ENCODE measurements around the gene NAA60. TPM values are rescaled to one million over a fixed set of nuclear protein-coding genes. Genes with fewer than 3 reads are reported as not detected.

Gene NAA60
- polyA plus RNA-seq, 1 donor (not counting 4 experiments of a cell fraction or from before 2014, with no cell fraction given) = 30.3 TPM

DNA sequence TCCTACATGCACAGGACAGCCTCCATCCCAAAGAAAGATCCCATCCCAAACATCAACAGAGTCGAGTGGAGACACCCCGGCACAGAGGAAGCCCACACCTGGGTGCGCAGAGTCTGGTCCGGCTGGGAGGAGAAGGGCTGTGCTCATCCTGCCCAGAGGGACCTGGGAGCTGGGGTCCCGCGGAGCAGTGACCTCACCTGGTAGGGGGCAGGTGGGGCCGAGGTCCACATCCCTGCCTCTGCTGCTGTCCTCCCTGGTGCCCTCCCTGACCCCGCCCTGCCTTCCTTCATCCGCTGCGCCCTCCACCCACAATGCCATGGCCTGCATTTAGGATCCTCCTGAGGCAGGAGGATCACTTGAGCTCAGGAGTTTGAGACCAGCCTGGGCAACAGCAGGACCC is 48.9 kb downstream of the NAA60 start:
- no peak for DNase-seq (ENCODE audit: low read depth, low spot score)
- no peak overlapping the region for H3K4me3 ChIP-seq (ENCODE audit: control insufficient read depth in 2 of 3, extremely low read depth in 1 of 3, insufficient read depth in 2 of 3, low read depth in 1 of 3, low read length in 3 of 3)
- no peak overlapping the region for H3K4me2 ChIP-seq (ENCODE audit: control insufficient read depth, extremely low read depth, insufficient read depth, low read depth, low read length)
- no peaks in the 10 kb centered on the region for H3K79me2 ChIP-seq (ENCODE audit: control insufficient read depth, insufficient read depth, low read length)
- no peaks in the 10 kb centered on the region for H3K27me3 ChIP-seq (ENCODE audit: control insufficient read depth, extremely low read depth, insufficient read depth, low read length)
- TF ChIP-seq, protein P1, sequence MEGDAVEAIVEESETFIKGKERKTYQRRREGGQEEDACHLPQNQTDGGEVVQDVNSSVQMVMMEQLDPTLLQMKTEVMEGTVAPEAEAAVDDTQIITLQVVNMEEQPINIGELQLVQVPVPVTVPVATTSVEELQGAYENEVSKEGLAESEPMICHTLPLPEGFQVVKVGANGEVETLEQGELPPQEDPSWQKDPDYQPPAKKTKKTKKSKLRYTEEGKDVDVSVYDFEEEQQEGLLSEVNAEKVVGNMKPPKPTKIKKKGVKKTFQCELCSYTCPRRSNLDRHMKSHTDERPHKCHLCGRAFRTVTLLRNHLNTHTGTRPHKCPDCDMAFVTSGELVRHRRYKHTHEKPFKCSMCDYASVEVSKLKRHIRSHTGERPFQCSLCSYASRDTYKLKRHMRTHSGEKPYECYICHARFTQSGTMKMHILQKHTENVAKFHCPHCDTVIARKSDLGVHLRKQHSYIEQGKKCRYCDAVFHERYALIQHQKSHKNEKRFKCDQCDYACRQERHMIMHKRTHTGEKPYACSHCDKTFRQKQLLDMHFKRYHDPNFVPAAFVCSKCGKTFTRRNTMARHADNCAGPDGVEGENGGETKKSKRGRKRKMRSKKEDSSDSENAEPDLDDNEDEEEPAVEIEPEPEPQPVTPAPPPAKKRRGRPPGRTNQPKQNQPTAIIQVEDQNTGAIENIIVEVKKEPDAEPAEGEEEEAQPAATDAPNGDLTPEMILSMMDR (optimal IDR thresholded peaks at IDR 0.05 in 1 of 3, IDR thresholded peaks at IDR 0.05 in 1 of 3, conservative IDR thresholded peaks at IDR 0.05 in 1 of 3; ENCODE audit: extremely low read depth in 1 of 3, insufficient read depth in 2 of 3, low read length in 3 of 3) = no peak
- TF ChIP-seq EZH2 (IDR thresholded peaks at IDR 0.05; ENCODE audit: low read length) = no peak
- no peaks in the 10 kb centered on the region for H4K20me1 ChIP-seq (ENCODE audit: control insufficient read depth, extremely low read depth, insufficient read depth, low read length)
- H3K36me3 ChIP-seq (ENCODE audit: control insufficient read depth in 2 of 2, extremely low read depth in 1 of 2, insufficient read depth in 2 of 2, low read length in 2 of 2) = peaks cover under 1 to 10% of the 10 kb centered on the region in 2 experiments
- FAIRE-seq = no peak
- no peak overlapping the region for H2AFZ ChIP-seq (ENCODE audit: control insufficient read depth, low read length)
- no peaks in the 10 kb centered on the region for H3K9me1 ChIP-seq (ENCODE audit: control insufficient read depth, extremely low read depth, insufficient read depth, low read length)
- no peaks in the 10 kb centered on the region for H3K4me1 ChIP-seq (ENCODE audit: control insufficient read depth, extremely low read depth, insufficient read depth, low read length)
- H3K9me3 ChIP-seq (ENCODE audit: control insufficient read depth, low read depth, low read length) = no peaks in the 10 kb centered on the region
- dilution Hi-C loops (cut with MboI; ENCODE audit: extremely low pct_ligation_motif_present, low sequenced_read_pairs) = no loop called here
- no peak overlapping the region for H3K27ac ChIP-seq (ENCODE audit: control insufficient read depth, insufficient read depth, low read length)
- no peak overlapping the region for H3K9ac ChIP-seq (ENCODE audit: control insufficient read depth, extremely low read depth, insufficient read depth, low read length)

DNA sequence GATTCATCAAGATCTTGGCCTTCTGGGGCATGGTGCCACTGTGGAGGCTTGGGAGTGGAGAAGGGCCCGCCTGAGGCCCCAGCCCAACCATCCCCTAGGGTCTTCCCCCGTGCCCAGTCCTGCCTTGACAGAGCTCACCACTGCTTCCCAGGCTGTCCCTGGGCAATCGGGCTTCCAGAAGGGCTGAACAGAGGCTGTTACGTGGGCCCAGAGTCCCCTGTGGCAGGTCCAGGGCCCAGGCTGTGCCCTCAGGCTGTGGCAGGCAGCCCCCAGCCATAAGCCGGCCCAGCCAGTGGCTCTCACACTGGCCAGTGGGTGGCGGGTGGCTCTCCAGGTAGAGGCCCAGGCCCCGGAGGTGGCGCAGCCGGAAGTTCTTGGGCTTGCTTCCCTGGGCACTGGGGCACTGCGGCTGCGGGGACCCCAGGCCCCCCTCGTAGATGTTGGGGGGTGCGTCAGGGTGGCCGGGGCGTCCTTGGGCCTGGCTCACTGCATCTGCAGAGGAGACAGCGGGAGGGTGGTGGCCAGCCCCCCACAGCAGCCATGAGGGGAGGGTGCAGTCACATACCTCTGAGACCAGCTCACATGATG is 51.0 kb downstream of the NAA60 start:
- Histone ChIP-seq H3K9me1 (ENCODE audit: control insufficient read depth, extremely low read depth, insufficient read depth, low read length) (no peaks in the 10 kb centered on the region), H2AFZ (ENCODE audit: control insufficient read depth, low read length) (no peak overlapping the region), H3K4me3 (ENCODE audit: control insufficient read depth in 2 of 3, extremely low read depth in 1 of 3, insufficient read depth in 2 of 3, low read depth in 1 of 3, low read length in 3 of 3) (no peak overlapping the region), H3K9ac (ENCODE audit: control insufficient read depth, extremely low read depth, insufficient read depth, low read length) (no peak overlapping the region), H3K9me3 (ENCODE audit: control insufficient read depth, low read depth, low read length) (no peaks in the 10 kb centered on the region), H4K20me1 (ENCODE audit: control insufficient read depth, extremely low read depth, insufficient read depth, low read length) (no peaks in the 10 kb centered on the region), H3K4me1 (ENCODE audit: control insufficient read depth, extremely low read depth, insufficient read depth, low read length) (no peaks in the 10 kb centered on the region), H3K27ac (ENCODE audit: control insufficient read depth, insufficient read depth, low read length) (no peak overlapping the region), H3K36me3 (ENCODE audit: control insufficient read depth in 2 of 2, extremely low read depth in 1 of 2, insufficient read depth in 2 of 2, low read length in 2 of 2) (no peaks in the 10 kb centered on the region), H3K27me3 (ENCODE audit: control insufficient read depth, extremely low read depth, insufficient read depth, low read length) (no peaks in the 10 kb centered on the region), H3K4me2 (ENCODE audit: control insufficient read depth, extremely low read depth, insufficient read depth, low read depth, low read length) (no peak overlapping the region), H3K79me2 (ENCODE audit: control insufficient read depth, insufficient read depth, low read length) (no peaks in the 10 kb centered on the region)
- dilution Hi-C loops (cut with MboI; ENCODE audit: extremely low pct_ligation_motif_present, low sequenced_read_pairs) = no loop called here
- no peak for TF ChIP-seq EZH2 (IDR thresholded peaks at IDR 0.05; ENCODE audit: low read length)
- TF ChIP-seq, protein P1 (optimal IDR thresholded peaks at IDR 0.05 in 1 of 3, IDR thresholded peaks at IDR 0.05 in 1 of 3, conservative IDR thresholded peaks at IDR 0.05 in 1 of 3; ENCODE audit: extremely low read depth in 1 of 3, insufficient read depth in 2 of 3, low read length in 3 of 3) = no peak
- FAIRE-seq (no peak), DNase-seq (ENCODE audit: low read depth, low spot score) (no peak)
